WERI-Rb-1 (cell line): Measurements from ENCODE around the gene CAMP.

Experiments used
- DNase-seq: peaks from one replicate; pipeline ENCODE4 v3.0.0-alpha.2; 2020
- H3K27ac ChIP-seq: fragments of 250-450 bp; sonication (Bioruptor Pico); 2 replicates; pipeline ENCODE4 v1.5.1; 2020; ENCODE audit warnings: mild to moderate bottlenecking, moderate library complexity
- H3K27me3 ChIP-seq: fragments of 250-450 bp; sonication (Bioruptor Pico); 2 replicates; pipeline ENCODE4 v1.5.1; 2021; ENCODE audit warnings: mild to moderate bottlenecking, low read depth, moderate library complexity; ENCODE audit not compliant: insufficient read depth, severe bottlenecking
- H3K36me3 ChIP-seq: fragments of 250-450 bp; sonication (Bioruptor Pico); 2 replicates; pipeline ENCODE4 v1.5.1; 2020; ENCODE audit warnings: mild to moderate bottlenecking, moderate library complexity
- H3K4me3 ChIP-seq: 2 replicates; pipeline ENCODE4 v1.5.1; 2011; ENCODE audit warnings: low read depth, mild to moderate bottlenecking, control low read depth, low read length
- H3K9me3 ChIP-seq: fragments of 250-450 bp; sonication (Bioruptor Pico); 2 replicates; pipeline ENCODE4 v1.5.1; 2021; ENCODE audit warnings: mild to moderate bottlenecking, moderate library complexity; ENCODE audit not compliant: severe bottlenecking
- TF ChIP-seq, protein P1 (sequence below): IDR thresholded peaks from 2 replicates; pipeline ENCODE4 v1.5.1; 2011; ENCODE audit warnings: low read depth, mild to moderate bottlenecking, control low read depth, inconsistent platforms, low read length

Gene CAMP

DNA sequence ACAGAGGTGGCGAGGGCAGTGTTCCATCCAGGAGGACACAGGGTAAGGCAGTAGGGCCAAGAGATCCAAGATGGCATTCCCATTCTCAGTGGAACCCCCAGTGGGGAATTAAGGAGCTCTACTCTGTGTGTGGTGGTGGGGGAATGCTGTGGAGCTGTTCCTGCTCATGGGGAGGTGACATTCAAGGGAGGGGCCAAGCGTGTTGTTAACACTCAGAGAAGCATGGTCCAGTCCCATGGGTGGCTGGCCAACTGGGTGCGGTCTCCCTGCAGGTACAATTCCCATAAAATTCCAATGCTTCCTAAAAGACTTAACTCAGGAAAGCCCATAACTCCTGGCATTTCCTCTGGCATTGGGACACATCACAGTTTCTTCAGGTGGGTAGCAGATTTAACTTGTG is 2.3 kb downstream of the CAMP start:
- DNase-seq, result no peak
- no peaks in the 10 kb centered on the region for H3K27me3 ChIP-seq
- H3K9me3 ChIP-seq, result no peaks in the 10 kb centered on the region
- no peaks in the 10 kb centered on the region for H3K36me3 ChIP-seq
- TF ChIP-seq, protein P1, sequence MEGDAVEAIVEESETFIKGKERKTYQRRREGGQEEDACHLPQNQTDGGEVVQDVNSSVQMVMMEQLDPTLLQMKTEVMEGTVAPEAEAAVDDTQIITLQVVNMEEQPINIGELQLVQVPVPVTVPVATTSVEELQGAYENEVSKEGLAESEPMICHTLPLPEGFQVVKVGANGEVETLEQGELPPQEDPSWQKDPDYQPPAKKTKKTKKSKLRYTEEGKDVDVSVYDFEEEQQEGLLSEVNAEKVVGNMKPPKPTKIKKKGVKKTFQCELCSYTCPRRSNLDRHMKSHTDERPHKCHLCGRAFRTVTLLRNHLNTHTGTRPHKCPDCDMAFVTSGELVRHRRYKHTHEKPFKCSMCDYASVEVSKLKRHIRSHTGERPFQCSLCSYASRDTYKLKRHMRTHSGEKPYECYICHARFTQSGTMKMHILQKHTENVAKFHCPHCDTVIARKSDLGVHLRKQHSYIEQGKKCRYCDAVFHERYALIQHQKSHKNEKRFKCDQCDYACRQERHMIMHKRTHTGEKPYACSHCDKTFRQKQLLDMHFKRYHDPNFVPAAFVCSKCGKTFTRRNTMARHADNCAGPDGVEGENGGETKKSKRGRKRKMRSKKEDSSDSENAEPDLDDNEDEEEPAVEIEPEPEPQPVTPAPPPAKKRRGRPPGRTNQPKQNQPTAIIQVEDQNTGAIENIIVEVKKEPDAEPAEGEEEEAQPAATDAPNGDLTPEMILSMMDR, result no peak
- no peak overlapping the region for H3K27ac ChIP-seq
- no peak overlapping the region for H3K4me3 ChIP-seq

DNA sequence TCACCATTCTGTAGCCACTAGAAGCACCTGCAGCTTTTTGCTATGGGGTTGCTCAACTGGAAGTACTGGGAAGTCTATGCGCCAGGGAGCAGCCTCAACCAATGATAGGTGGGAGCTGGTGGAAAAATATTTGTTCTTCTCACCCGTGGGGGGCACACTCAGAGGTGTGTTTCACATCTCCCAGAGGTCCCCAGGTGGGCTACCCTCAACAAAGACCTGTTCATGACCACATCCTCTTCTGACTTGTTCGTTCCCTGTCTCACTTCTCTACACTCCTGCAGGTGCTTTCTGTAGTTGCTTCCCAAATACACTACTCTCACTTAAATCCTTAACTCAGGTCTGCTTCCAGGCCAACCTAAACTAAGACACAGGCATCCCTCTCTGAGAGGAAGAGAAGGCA is 3.6 kb downstream of the CAMP start:
- no peaks in the 10 kb centered on the region for H3K9me3 ChIP-seq
- no peak overlapping the region for H3K4me3 ChIP-seq
- H3K27me3 ChIP-seq, result no peaks in the 10 kb centered on the region
- TF ChIP-seq, protein P1, result no peak
- H3K36me3 ChIP-seq, result no peaks in the 10 kb centered on the region
- no peak for DNase-seq
- no peak overlapping the region for H3K27ac ChIP-seq

DNA sequence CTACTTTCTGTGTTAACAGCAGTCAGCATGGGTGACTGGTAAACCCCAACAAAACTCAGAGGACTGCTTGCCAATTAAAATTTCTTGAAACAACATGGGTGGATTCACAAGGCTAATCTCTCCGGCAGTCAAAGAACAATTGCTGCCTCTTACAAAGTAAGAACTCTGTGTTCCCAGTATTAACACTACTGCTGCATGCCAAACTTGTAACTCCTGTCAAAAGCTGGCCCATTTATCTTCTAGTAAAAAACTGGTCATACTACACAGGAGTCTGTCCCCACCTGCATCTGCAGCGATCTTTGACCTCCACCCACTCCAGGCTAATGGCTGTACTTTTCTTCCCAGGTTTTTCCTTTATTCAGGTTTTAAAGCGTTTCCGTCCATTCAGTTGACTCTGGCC is 8.9 kb downstream of the CAMP start:
- no peaks in the 10 kb centered on the region for H3K27me3 ChIP-seq
- H3K27ac ChIP-seq, result no peak overlapping the region
- TF ChIP-seq, protein P1, result no peak
- DNase-seq, result no peak
- no peaks in the 10 kb centered on the region for H3K36me3 ChIP-seq
- H3K4me3 ChIP-seq, result no peak overlapping the region
- H3K9me3 ChIP-seq, result no peaks in the 10 kb centered on the region

DNA sequence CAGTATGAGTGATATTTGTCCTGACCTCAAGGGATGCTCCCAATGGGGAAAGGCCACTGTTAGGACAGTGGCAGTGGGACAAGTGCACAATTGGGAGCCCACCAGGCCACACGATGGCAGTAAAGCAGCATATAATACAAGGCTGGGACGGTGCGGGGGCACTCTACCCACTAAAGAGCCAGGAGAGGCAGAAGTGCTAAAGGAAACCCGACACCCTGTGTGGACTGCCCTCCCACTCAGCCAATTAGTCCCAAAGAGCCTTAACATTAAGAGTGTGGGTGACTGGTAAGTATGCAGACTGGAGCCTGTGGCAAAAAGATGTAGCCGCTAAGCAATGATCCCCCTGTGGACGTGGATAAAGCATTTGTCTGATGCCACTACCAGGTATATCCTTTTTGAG is 9.4 kb downstream of the CAMP start:
- H3K4me3 ChIP-seq, result no peak overlapping the region
- DNase-seq, result peak; percentile 92
- H3K27ac ChIP-seq, result 0 out of 2 replicates have a peak overlapping the region, but pooled peaks have one; percentile 2
- TF ChIP-seq, protein P1, result peak; percentile 81
- H3K36me3 ChIP-seq, result no peaks in the 10 kb centered on the region
- no peaks in the 10 kb centered on the region for H3K9me3 ChIP-seq
- H3K27me3 ChIP-seq, result no peaks in the 10 kb centered on the region

DNA sequence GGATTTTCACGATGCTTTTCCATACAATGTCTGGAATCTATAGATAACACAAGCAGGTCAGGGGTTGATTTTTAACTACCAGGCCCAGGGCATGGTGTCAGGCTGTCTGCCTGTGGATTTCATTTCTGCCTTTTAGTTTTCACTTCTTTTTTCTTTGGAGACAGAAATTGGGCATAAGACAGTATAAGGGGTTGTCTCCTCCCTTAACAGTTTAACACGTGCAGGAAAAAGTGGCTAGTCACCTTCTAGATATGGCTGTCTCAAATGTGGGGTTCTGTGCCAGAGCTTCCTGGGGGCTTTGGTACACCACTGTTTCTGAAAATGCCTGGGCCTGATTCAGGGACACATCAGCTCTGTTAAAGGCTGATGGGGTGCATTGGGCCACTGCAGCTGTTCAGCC is 10.2 kb downstream of the CAMP start:
- no peak overlapping the region for H3K27ac ChIP-seq
- H3K27me3 ChIP-seq, result no peaks in the 10 kb centered on the region
- H3K4me3 ChIP-seq, result no peak overlapping the region
- DNase-seq, result no peak
- TF ChIP-seq, protein P1, result no peak
- H3K36me3 ChIP-seq, result no peaks in the 10 kb centered on the region
- H3K9me3 ChIP-seq, result no peaks in the 10 kb centered on the region

DNA sequence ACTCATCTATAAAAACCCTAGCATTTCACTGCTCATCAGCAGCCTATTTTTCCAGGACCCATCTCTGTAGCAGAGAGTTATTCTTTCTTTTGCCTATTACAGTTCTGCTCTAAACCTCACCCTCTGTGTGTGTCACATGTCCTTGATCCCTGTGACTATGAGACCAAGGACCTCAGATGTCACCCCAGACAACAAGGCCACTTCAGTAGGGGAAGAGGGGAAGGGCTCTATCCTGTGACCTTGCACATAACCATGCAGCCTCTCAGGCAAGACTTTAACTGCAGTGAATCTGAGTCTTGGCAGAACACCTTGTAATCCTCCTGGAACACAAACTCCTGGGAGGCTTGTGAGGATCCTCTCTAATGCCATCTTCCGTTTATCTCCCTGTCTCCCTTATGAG is 13.2 kb downstream of the CAMP start:
- no peak for DNase-seq
- no peaks in the 10 kb centered on the region for H3K27me3 ChIP-seq
- TF ChIP-seq, protein P1, result no peak
- no peak overlapping the region for H3K4me3 ChIP-seq
- H3K27ac ChIP-seq, result no peak overlapping the region
- H3K9me3 ChIP-seq, result no peaks in the 10 kb centered on the region
- no peaks in the 10 kb centered on the region for H3K36me3 ChIP-seq
